Activated naive CD8-positive, alpha-beta T cell treated with anti-CD3 and anti-CD28 coated beads, Interleukin-2, amount 50 U/mL, for 24 hours (primary cell): ENCODE results near the gene YIPF5.

Experiments used
- ATAC-seq: fragments of 150-1000 bp; cut with Tn5 transposase; one replicate; pipeline ENCODE4 v1.10.0; 2021
- DNase-seq: peaks from one replicate; pipeline ENCODE4 v3.0.0; 2021
- H3K27ac Mint-ChIP-seq: one replicate; pipeline ENCODE4 v1.8.0; 2021; ENCODE audit warnings: mild to moderate bottlenecking, mixed read lengths
- H3K27me3 Mint-ChIP-seq: one replicate; pipeline ENCODE4 v1.8.0; 2021; ENCODE audit warnings: mixed read lengths
- H3K36me3 Mint-ChIP-seq: one replicate; pipeline ENCODE4 v1.8.0; 2021; ENCODE audit warnings: low read depth, mixed read lengths
- H3K4me1 Mint-ChIP-seq: one replicate; pipeline ENCODE4 v1.8.0; 2021; ENCODE audit warnings: mixed read lengths
- H3K4me3 Mint-ChIP-seq: one replicate; pipeline ENCODE4 v1.8.0; 2021; ENCODE audit warnings: mild to moderate bottlenecking, moderate library complexity, mixed read lengths
- H3K9me3 Mint-ChIP-seq: one replicate; pipeline ENCODE4 v1.8.0; 2021; ENCODE audit warnings: mixed read lengths

YIPF5 gene

GRCh38 chr5:144192661-144193060 lies 22.2 kb upstream of the YIPF5 start:
- DNase-seq (no peak), ATAC-seq (no peak)
- no peak overlapping the region for H3K4me3 Mint-ChIP-seq

DNA sequence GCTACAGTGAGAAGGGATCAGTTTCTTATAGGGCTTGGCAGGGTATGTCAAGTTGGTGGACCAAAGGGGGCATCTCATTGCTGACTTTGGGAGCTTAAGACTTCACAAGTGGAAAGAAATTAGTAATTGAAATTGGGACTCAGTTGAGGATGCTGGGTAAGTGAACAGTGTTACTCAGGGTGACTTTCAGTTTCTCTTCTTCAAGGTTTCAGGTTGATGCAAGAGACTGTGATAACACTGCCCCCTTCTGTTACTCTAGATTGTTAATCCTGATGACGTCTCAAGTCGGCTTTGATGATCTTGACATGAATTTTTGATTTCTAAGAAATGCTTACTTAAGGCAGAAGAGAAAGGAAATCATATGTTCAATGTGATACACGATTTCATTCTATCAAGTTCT lies 21.5 kb upstream of the YIPF5 start:
- H3K27ac Mint-ChIP-seq: no peak overlapping the region
- H3K4me3 Mint-ChIP-seq: no peak overlapping the region
- ATAC-seq: peak; percentile 76
- H3K4me1 Mint-ChIP-seq: no peaks in the 10 kb centered on the region
- peak; percentile 12 for DNase-seq
- H3K27me3 Mint-ChIP-seq: no peaks in the 10 kb centered on the region
- no peaks in the 10 kb centered on the region for H3K36me3 Mint-ChIP-seq
- H3K9me3 Mint-ChIP-seq: no peaks in the 10 kb centered on the region

More at GRCh38 chr5:144192661-144193060, 22.2 kb upstream of the YIPF5 start:
- H3K9me3 Mint-ChIP-seq: no peaks in the 10 kb centered on the region
- no peaks in the 10 kb centered on the region for H3K27me3 Mint-ChIP-seq
- no peak overlapping the region for H3K27ac Mint-ChIP-seq
- no peaks in the 10 kb centered on the region for H3K4me1 Mint-ChIP-seq
- H3K36me3 Mint-ChIP-seq: no peaks in the 10 kb centered on the region

DNA sequence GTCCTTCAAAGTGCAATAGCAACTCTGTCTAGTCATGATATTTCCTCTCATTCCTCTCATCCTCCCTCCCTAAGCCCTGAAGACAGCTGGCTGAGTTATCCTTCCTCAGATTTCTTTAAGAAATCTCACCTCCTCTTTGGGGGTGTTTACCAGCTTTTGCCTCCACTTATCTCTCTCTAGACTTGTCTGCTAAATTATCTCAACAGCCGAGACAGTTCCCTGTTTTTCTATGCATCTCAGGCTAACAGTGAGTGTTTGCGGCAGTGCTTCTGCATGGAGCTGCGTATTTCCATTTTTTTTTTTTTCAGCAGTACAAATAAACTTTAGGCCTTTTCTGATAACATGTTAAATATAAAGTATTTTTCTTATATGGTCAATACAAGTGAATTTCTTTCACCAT lies 21.1 kb upstream of the YIPF5 start:
- Mint-ChIP-seq H3K36me3 (no peaks in the 10 kb centered on the region), H3K27me3 (no peaks in the 10 kb centered on the region), H3K9me3 (no peaks in the 10 kb centered on the region), H3K4me3 (no peak overlapping the region), H3K27ac (no peak overlapping the region), H3K4me1 (no peaks in the 10 kb centered on the region)
- no peak for ATAC-seq
- no peak for DNase-seq

DNA sequence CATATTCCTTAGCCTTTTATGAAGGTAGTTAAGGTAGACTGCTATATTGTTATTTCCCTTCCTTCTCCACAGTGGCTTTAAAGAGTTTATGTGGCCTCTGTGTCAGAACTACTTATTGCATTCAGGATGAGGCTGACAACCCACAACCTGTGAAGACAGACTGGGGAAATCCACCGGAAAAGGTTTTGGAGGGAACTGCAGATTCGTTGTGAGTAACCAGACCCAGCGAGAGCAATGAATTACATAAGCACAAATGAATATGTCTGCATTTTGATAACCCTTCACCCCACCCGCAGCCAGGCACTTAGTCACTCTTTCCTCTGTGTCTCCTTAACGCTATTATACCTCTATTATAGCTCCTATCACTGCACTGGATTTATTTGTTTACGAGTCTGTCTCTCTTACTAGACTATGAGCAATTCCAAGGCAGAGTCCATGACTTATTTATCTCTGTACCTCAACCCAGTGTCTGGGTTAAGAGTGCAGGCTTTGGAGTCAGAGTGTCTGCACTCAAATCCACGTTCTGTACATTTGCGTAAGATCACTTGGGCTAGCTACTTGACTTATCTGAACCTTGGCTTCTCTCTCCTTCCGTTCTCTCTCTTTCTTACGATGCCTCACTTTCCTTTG lies 19.5 kb upstream of the YIPF5 start:
- Mint-ChIP-seq H3K9me3 (no peaks in the 10 kb centered on the region), H3K27me3 (no peaks in the 10 kb centered on the region), H3K4me3 (peak overlapping the region; percentile 62), H3K4me1 (peaks cover 7% of the 10 kb centered on the region), H3K36me3 (no peaks in the 10 kb centered on the region), H3K27ac (peak overlapping the region; percentile 94)
- ATAC-seq: peak; percentile 85
- DNase-seq: peak; percentile 55

GRCh38 chr5:144187699-144188294 lies 17.3 kb upstream of the YIPF5 start:
- no peaks in the 10 kb centered on the region for H3K36me3 Mint-ChIP-seq
- H3K4me3 Mint-ChIP-seq: peak overlapping the region; percentile 31
- peak overlapping the region; percentile 94 for H3K27ac Mint-ChIP-seq
- peak; percentile 53 for ATAC-seq
- H3K4me1 Mint-ChIP-seq: peaks cover 12% of the 10 kb centered on the region
- H3K27me3 Mint-ChIP-seq: no peaks in the 10 kb centered on the region
- no peaks in the 10 kb centered on the region for H3K9me3 Mint-ChIP-seq
- peak; percentile 66 for DNase-seq

DNA sequence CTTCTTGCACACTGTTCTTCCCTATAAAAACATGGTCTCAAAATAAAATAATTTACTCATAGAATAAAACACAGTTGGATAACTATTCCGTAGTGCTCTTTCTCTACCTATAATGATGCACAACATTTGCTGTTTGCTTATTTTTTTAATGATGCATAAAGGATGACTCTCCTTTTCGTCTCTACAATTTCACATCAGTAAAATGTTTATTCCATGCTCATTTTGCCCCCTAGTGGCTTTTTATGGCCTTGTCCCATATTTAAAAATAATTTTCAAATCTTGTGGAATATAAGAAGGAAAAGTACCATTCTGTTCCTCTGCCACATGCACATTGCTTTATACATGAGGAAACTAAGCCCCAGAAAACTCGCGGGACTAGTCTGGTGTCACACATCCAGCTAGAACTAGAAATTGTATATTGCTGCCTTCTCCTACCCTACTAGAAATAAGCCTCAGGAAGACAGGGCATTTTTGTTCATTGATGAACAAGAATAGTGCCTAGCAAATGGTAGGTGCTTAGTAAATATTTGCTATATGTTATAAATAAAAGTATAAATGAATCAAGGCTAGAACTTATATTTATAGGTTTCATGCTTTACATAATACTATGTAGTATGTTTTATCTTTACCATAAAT lies 12.9 kb upstream of the YIPF5 start:
- no peaks in the 10 kb centered on the region for H3K27me3 Mint-ChIP-seq
- no peaks in the 10 kb centered on the region for H3K9me3 Mint-ChIP-seq
- H3K4me3 Mint-ChIP-seq: no peak overlapping the region
- H3K36me3 Mint-ChIP-seq: no peaks in the 10 kb centered on the region
- H3K4me1 Mint-ChIP-seq: peaks cover 12% of the 10 kb centered on the region
- DNase-seq (no peak), ATAC-seq (no peak)
- no peak overlapping the region for H3K27ac Mint-ChIP-seq

DNA sequence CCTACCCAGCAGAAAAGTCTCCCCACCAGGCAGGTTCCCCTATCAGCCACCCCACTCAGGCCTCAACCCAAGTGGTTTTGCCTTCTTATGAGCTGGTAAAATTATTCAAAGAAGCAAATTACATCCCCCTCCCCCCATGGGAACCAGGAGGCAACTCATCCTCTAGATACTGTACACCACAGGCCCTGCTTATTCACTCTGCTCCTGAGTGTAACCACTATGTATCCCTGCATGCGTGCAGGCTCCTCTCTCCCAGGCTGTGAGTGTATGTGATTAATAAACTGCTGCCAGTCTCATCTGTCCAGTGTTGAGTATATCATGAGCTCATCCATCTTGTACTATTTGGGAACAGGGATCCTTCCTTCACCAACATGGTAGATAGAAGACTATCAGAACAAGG lies 8.8 kb upstream of the YIPF5 start:
- Mint-ChIP-seq H3K27me3 (no peaks in the 10 kb centered on the region), H3K9me3 (no peaks in the 10 kb centered on the region), H3K4me3 (no peak overlapping the region), H3K27ac (no peak overlapping the region), H3K36me3 (no peaks in the 10 kb centered on the region), H3K4me1 (peaks cover 11% of the 10 kb centered on the region)
- no peak for ATAC-seq
- DNase-seq: no peak

DNA sequence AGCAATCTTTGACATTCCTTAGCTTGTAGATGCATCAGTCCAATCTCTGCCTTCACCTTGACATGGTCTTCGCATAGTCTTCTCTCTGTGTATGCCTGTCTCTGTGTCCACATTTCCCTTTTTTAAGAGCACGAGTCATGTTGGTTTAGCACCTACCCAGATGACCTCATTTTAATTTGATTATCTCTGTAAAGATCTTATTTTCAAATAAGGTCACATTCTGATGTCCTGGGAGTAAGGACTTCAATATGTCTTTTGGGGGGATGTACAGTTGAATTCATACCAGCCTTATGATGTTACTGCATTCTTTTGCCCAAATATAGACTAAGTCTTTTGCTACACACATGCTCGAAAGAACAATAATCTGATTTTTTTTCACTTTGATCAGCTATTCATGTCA lies 7.1 kb upstream of the YIPF5 start:
- DNase-seq (no peak), ATAC-seq (peak; percentile 73)
- Mint-ChIP-seq H3K36me3 (no peaks in the 10 kb centered on the region), H3K4me1 (peaks cover 7% of the 10 kb centered on the region), H3K4me3 (no peak overlapping the region), H3K27ac (peak overlapping the region; percentile 52), H3K27me3 (no peaks in the 10 kb centered on the region), H3K9me3 (no peaks in the 10 kb centered on the region)

DNA sequence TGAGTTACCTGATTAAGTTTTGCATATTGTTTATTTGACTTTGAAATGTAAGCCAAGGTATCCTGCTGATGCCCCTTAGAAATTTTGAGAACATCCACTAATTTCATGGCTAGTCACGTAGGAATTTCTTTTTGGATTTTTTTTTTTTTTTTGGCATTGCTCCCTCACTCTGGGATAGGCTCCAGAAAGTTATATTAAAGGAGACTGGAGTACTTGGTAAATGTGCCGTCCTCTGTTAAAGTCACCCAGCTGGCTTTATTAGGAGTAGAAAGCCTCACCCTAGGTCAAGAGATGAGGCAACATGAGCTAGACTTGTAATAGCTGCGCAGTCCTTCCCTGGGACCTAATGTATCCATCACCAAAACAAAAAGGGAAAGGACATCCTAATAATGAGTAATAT lies 3.3 kb upstream of the YIPF5 start:
- H3K4me1 Mint-ChIP-seq: peaks cover 30% of the 10 kb centered on the region
- no peaks in the 10 kb centered on the region for H3K9me3 Mint-ChIP-seq
- no peak overlapping the region for H3K27ac Mint-ChIP-seq
- DNase-seq (no peak), ATAC-seq (no peak)
- H3K27me3 Mint-ChIP-seq: no peaks in the 10 kb centered on the region
- no peak overlapping the region for H3K4me3 Mint-ChIP-seq
- H3K36me3 Mint-ChIP-seq: peaks cover 2% of the 10 kb centered on the region

DNA sequence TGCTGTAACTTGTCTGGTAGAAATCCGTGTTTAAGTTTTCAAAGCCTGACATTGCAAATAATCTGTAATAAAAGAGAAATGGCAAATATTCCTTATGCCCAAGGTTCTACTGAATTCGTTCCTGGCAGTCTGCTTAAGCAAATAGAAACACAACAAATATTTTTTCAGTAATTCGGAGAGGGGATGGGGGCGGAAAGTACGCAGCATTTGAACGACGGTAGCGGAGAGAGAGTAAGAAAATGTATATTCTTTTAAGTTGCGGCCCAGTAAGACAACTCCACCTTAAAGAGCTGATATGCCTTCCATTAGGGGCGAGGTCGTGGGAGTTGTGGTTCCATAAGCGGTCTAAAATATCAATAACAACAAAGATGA lies 569 bp downstream of the YIPF5 start:
- Mint-ChIP-seq H3K36me3 (peaks cover 23% of the 10 kb centered on the region), H3K27me3 (no peaks in the 10 kb centered on the region), H3K27ac (peak overlapping the region; percentile 93), H3K9me3 (no peaks in the 10 kb centered on the region), H3K4me3 (peak overlapping the region; percentile 96), H3K4me1 (peaks cover 45% of the 10 kb centered on the region)
- no peak for ATAC-seq
- DNase-seq: no peak

DNA sequence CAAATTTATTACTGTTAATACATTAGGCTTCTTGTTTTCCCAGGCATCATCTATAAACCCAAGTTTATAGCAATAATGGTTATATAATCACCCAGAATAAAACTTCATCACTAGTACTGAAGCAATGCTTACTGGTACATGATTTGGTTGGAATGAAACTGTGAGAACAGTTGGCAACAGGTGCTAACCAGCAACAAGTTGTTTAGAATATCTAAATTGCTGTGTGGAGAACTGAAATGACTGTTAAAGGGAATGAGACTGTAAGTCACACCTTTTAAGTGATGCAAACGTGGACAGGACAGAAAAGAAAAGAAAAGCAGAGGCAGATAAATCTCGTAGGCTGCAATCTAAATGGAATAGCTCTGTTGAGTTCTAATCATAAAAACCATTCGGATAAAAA lies 2.5 kb downstream of the YIPF5 start:
- peaks cover 33% of the 10 kb centered on the region for H3K36me3 Mint-ChIP-seq
- ATAC-seq: no peak
- no peaks in the 10 kb centered on the region for H3K9me3 Mint-ChIP-seq
- H3K4me1 Mint-ChIP-seq: peaks cover 45% of the 10 kb centered on the region
- H3K4me3 Mint-ChIP-seq: peak overlapping the region; percentile 10
- no peaks in the 10 kb centered on the region for H3K27me3 Mint-ChIP-seq
- DNase-seq: no peak
- no peak overlapping the region for H3K27ac Mint-ChIP-seq

GRCh38 chr5:144166696-144167095 lies 3.8 kb downstream of the YIPF5 start:
- no peaks in the 10 kb centered on the region for H3K27me3 Mint-ChIP-seq
- no peak overlapping the region for H3K4me3 Mint-ChIP-seq
- H3K27ac Mint-ChIP-seq: no peak overlapping the region
- H3K36me3 Mint-ChIP-seq: peaks cover 44% of the 10 kb centered on the region
- H3K4me1 Mint-ChIP-seq: peaks cover 45% of the 10 kb centered on the region
- no peak for DNase-seq
- no peak for ATAC-seq
- no peaks in the 10 kb centered on the region for H3K9me3 Mint-ChIP-seq

DNA sequence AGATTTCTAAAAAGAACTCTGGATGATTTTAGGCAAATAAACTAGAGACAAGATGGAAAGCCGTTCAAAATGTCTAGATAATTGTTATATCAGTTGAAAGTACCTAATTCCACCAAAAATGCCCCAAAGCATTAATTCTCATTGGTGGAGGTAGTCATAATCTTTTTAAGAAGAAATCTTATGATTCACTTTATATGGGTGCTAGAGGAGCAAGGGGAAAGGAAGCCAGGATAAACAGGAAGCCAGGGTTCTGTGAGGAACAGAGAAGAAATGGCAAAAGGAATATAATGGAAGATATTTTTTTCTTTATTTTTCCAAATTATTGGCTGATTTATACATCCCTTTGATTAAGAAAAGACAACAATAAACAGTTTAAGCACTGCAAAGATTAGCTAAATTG lies 7.8 kb downstream of the YIPF5 start:
- peaks cover 11% of the 10 kb centered on the region for H3K4me1 Mint-ChIP-seq

DNA sequence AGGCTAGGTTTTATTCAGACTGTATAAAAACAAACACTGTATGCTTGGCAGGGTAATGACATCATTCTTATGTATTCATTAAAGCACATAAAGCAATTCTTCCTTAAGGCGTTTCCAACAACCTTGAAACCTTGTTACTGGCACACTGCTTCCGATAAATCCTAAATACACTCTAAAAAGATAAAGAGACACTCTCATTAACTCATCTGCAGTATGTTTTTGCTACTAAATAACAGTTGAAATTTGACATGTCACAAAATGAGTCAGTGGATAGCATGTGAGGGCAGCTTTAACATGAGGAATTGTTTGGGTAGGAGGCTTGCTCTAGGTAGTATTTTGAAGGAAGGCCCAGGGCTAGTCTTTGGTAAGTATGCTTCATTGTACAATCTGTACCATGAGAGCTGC lies 13.7 kb downstream of the YIPF5 start:
- peak overlapping the region; percentile 6 for H3K27ac Mint-ChIP-seq
- H3K9me3 Mint-ChIP-seq: no peaks in the 10 kb centered on the region
- peaks cover 11% of the 10 kb centered on the region for H3K36me3 Mint-ChIP-seq
- H3K27me3 Mint-ChIP-seq: no peaks in the 10 kb centered on the region
- DNase-seq: no peak
- H3K4me1 Mint-ChIP-seq: no peaks in the 10 kb centered on the region
- no peak for ATAC-seq
- no peak overlapping the region for H3K4me3 Mint-ChIP-seq

More for the DNA sequence above, 7.8 kb downstream of the YIPF5 start:
- no peak overlapping the region for H3K4me3 Mint-ChIP-seq
- peaks cover 44% of the 10 kb centered on the region for H3K36me3 Mint-ChIP-seq
- H3K9me3 Mint-ChIP-seq: no peaks in the 10 kb centered on the region
- no peak overlapping the region for H3K27ac Mint-ChIP-seq
- no peak for DNase-seq
- no peak for ATAC-seq
- H3K27me3 Mint-ChIP-seq: no peaks in the 10 kb centered on the region

GRCh38 chr5:144151026-144151425 lies 19.4 kb downstream of the YIPF5 start:
- no peaks in the 10 kb centered on the region for H3K27me3 Mint-ChIP-seq

More at GRCh38 chr5:144151026-144151425, 19.4 kb downstream of the YIPF5 start:
- H3K36me3 Mint-ChIP-seq: no peaks in the 10 kb centered on the region
- no peak overlapping the region for H3K27ac Mint-ChIP-seq
- no peak overlapping the region for H3K4me3 Mint-ChIP-seq
- H3K4me1 Mint-ChIP-seq: no peaks in the 10 kb centered on the region
- ATAC-seq (no peak), DNase-seq (no peak)
- no peaks in the 10 kb centered on the region for H3K9me3 Mint-ChIP-seq
